ENCODE results near the gene FHIT.

- TF ChIP-seq CTCF (IDR thresholded peaks at IDR 0.05 in 4 of 5, conservative IDR thresholded peaks at IDR 0.05 in 1 of 5) (no peak), POLR2A (IDR thresholded peaks at IDR 0.05) (no peak)
Measured at GRCh38 chr3:59817511-59817910, 1433.7 kb downstream of the FHIT start.
